ENCODE measurements around the gene BDKRB2. TPM values are rescaled to one million over a fixed set of nuclear protein-coding genes. Genes with fewer than 3 reads are reported as not detected.

BDKRB2 gene
- total RNA-seq, 1 donor, result 23.1 TPM

DNA sequence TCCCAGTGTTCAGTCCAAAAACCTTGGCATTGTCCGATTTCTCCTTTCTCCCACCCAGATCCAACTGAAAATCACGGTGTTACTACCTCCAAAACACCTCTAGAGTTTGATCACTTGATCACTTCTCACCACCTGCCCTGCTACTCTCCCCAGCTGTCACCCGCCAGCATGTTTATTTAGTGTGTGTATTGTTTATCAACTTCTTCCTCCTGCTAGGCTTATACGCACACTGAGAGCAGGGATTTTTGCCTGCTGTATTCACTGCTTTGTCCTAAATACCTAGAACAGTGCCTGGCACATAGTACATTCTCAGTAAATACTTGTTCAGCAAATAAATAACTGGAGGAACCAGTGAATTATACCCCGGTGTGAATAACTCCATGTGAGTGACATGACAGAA lies 56.4 kb downstream of the BDKRB2 start:
- H3K4me3 ChIP-seq (ENCODE audit: low read depth, low read length), result no peak overlapping the region
- no peak for DNase-seq (ENCODE audit: low read depth)
- TF ChIP-seq, protein P1, sequence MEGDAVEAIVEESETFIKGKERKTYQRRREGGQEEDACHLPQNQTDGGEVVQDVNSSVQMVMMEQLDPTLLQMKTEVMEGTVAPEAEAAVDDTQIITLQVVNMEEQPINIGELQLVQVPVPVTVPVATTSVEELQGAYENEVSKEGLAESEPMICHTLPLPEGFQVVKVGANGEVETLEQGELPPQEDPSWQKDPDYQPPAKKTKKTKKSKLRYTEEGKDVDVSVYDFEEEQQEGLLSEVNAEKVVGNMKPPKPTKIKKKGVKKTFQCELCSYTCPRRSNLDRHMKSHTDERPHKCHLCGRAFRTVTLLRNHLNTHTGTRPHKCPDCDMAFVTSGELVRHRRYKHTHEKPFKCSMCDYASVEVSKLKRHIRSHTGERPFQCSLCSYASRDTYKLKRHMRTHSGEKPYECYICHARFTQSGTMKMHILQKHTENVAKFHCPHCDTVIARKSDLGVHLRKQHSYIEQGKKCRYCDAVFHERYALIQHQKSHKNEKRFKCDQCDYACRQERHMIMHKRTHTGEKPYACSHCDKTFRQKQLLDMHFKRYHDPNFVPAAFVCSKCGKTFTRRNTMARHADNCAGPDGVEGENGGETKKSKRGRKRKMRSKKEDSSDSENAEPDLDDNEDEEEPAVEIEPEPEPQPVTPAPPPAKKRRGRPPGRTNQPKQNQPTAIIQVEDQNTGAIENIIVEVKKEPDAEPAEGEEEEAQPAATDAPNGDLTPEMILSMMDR (IDR thresholded peaks at IDR 0.05; ENCODE audit: insufficient read depth, low read length), result no peak

DNA sequence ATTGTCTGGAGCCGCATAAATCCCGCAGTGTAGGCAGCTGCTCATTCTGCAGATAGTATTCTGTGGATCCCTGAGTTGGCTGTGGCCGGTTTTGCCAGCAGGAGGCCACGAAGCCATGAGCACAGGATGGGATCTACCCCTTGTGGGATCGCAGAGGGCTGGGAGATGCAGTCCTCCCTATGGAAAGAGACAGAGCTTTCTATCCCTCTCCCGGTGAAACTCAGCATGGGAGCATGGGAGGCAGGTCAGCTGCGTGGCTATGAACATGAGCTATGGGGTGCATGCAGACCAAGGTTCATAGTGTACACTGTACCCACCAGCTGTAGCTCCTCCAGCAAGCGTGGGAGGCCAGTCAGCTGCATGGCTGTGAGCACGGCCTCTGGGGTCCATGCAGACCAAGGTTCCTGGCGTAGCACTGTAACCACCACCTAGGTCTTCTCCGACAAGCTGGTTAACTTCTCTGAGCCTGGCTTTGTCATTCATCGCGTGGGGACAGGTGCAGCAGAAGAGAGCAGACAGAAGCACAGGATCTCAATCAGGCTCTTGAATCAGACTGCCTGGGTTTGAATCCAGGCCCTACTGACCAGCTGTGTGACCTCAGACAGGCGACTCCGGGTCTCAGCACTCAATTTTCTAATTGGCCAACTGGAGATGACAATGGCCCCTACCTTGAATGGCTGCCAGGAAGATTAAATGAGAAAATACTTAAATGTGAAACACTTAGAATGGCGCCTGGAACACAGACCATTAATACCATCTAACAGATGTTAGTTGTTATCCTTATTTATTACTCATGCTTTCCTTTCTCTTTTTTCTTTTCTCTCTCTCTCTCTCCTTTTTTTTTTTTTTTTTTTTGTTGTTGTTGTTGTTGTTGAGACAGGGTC lies 57.4 kb downstream of the BDKRB2 start:
- TF ChIP-seq, protein P1 (IDR thresholded peaks at IDR 0.05; ENCODE audit: insufficient read depth, low read length), result no peak
- no peak overlapping the region for H3K4me3 ChIP-seq (ENCODE audit: low read depth, low read length)
- no peak for DNase-seq (ENCODE audit: low read depth)

DNA sequence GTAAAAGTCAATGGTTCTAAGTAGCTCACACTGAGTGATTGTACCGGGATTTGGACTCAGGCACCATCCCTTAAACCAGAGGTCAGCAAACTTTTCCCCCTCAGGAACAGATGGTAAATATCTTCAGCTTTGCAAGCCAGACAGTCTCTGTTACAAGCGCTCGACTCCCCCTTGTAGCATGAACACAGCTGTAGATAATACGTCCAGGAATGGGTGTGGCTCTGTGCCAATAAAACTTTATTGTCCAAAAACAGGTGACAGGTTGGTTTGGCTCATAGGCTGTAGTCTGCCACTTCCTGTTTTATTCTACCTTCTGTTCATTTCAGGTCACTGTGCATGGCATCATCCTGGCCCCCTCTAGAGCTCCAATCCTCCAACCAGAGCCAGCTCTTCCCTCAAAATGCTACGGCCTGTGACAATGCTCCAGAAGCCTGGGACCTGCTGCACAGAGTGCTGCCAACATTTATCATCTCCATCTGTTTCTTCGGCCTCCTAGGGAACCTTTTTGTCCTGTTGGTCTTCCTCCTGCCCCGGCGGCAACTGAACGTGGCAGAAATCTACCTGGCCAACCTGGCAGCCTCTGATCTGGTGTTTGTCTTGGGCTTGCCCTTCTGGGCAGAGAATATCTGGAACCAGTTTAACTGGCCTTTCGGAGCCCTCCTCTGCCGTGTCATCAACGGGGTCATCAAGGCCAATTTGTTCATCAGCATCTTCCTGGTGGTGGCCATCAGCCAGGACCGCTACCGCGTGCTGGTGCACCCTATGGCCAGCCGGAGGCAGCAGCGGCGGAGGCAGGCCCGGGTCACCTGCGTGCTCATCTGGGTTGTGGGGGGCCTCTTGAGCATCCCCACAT lies 58.9 kb downstream of the BDKRB2 start:
- no peak for DNase-seq (ENCODE audit: low read depth)
- TF ChIP-seq, protein P1 (IDR thresholded peaks at IDR 0.05; ENCODE audit: insufficient read depth, low read length), result no peak
- H3K4me3 ChIP-seq (ENCODE audit: low read depth, low read length), result no peak overlapping the region

DNA sequence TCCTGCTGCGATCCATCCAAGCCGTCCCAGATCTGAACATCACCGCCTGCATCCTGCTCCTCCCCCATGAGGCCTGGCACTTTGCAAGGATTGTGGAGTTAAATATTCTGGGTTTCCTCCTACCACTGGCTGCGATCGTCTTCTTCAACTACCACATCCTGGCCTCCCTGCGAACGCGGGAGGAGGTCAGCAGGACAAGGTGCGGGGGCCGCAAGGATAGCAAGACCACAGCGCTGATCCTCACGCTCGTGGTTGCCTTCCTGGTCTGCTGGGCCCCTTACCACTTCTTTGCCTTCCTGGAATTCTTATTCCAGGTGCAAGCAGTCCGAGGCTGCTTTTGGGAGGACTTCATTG lies 59.5 kb downstream of the BDKRB2 start:
- DNase-seq (ENCODE audit: low read depth), result no peak
- TF ChIP-seq, protein P1 (IDR thresholded peaks at IDR 0.05; ENCODE audit: insufficient read depth, low read length), result no peak
- no peak overlapping the region for H3K4me3 ChIP-seq (ENCODE audit: low read depth, low read length)

DNA sequence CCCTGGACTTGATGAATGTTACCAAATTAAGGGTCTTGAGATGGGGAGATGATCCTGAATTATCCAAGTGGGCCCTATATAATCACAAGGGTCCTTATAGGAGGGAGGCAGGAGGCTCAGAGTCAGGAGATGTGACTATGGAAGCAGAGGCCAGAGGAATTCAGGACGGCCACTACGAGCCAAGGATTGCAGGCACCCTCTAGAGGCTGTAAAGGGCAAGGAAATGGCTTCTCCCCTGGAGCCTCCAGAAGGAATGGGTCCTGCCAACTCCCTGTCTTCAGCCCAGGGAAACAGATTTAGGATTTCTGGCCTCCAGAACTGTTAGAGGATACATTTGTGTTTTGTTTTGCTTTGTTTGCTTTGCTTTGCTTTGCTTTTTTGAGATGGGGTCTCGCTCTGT lies 60.2 kb downstream of the BDKRB2 start:
- H3K4me3 ChIP-seq (ENCODE audit: low read depth, low read length), result no peak overlapping the region
- peak; percentile 69 for DNase-seq (ENCODE audit: low read depth)
- TF ChIP-seq, protein P1 (IDR thresholded peaks at IDR 0.05; ENCODE audit: insufficient read depth, low read length), result peak; percentile 71

DNA sequence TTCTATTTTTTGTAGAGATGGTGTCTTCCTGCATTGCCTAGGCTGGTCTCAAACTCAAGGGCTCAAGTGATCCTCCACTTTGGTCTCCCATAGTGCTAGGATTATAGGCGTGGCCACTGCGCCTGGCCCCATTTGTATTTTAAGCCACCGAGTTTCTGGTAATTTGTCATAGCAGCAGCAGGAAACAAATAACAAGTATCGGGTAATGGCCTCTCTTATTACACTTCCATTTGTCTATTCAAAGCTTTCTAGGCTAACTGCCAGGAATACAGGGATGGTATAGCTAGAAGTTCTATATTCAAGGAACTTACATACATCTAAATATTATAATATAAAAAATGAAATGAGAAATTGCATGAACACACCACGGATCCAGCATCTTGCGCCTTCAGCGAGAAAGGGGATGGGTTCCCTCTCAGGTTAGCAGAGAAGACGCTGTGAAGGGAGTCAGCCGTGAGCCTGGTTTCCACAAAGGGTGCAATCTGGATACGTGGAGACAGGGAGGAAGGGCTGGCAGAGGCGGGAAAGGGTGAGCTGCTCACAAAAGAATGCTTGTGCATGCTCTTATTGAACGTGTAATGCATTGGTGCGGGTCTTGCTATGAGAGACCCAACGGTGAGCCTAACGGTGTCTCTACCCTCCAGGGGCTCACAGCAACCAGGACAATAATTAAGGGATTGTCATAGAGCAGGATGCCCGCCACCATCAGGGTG lies 60.9 kb downstream of the BDKRB2 start:
- TF ChIP-seq, protein P1 (IDR thresholded peaks at IDR 0.05; ENCODE audit: insufficient read depth, low read length), result no peak
- H3K4me3 ChIP-seq (ENCODE audit: low read depth, low read length), result no peak overlapping the region
- no peak for DNase-seq (ENCODE audit: low read depth)
